Measurements from ENCODE around the gene COA7.
A peak's percentile ranks its signal among the peaks of the same experiment; 100 is the strongest.
"Not testable (repeated sequence)": the region's sequence is repeated elsewhere in the genome, so short reads cannot be mapped to it uniquely, and the experiment has no call there.

Gene COA7

DNA sequence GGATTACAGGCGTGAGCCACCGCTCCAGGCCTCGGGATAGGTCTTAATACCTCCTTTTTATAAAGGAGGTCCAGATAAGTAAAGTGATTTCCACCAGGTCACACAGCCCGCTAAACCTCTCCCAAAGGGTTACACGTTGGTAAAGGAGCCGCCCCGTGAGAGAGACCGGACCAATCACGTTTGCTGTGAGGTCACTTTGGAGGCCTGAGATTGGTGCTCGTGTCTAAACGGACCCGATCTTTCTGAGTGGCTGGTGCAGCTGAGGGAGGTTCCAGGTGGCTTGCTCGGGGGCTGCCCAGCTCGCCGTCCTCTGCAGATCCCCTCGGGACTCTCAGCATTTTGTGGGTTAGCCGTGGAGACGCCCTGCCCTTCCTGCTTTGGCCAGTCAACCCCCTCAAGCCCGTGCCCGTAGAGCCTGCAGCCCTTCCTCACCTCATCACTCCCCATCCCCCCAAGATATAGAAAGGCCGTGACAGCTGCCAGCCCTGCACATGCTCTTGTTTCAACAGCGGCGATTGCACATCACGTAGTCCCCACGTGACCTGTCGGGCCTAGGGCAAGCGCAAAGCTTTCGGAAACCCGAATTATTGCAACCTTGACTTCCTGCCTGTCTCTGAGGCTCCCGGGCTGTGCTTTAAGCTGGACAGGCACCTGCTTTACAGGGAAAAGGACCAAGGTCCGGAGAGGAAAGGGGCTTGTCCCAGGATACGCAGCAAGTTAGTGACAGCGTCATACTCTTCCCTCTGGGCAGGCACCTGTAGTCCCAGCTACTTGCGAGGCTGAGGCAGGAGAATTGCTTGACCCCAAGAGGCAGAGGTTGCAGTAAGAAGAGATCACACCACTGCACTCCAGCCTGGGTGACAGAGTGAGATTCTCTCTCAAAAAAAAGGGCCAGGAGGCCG lies 5.0 kb upstream of the COA7 start:
- peak; percentile 88 for DNase-seq

DNA sequence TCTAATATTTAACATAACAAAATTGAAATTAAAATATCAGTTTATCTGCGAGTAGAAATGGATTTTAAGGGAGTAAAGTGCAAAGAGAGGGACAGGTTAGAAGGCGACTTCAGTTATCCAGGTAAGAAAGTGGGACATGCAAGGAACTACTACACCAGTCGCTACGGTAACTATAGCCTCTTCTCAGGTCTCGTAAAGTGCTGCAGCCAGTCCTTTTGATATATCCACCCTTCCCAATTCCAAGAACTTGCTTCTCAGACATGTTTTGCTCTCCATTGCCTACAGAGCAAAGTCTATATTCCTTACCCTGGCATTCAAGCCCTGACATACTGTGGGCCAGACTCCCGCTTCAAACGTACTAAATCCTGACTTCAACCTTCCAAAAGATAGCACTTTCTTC lies 2.5 kb downstream of the COA7 start:
- DNase-seq, result no peak

DNA sequence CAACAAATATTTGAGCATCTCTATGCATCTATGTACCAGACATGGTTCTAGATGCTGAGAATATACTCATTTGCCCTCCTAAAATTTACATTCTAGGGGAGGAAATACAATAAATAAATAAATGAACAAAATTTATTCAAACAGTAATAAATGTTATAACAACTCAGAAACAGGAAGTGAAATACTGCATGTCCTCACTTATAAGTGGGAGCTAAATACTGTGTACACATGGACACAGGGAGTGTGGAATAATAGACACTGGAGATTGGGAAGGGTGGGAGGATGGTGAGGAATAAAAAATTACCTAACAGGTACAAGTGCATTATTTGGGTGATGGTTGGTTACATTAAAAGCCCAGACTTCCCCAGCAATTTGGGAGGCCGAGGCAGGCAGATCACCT lies 4.3 kb downstream of the COA7 start:
- DNase-seq, result no peak

DNA sequence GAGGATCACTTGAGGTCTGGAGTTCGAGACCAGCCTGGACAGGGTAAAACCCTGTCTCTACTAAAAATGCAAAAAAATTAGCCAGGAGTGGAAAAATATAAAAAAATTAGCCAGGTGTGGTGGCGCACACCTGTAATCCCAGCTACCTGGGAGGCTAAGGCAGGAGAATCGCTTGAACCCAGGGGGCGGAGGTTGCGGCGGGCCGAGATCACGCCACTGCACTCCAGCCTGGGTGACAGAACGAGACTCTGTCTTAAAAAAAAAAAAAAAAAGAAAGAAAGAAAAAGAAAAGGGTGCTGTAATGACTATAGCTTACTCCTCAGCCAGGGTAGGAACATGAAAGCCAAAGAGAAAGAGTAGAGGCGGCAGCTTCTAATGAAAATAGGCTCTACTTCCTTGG lies 4.8 kb downstream of the COA7 start:
- not testable (repeated sequence) for DNase-seq

- DNase-seq, result no peak
Observed at GRCh38 chr1:52692697-52693096, 5.5 kb downstream of the COA7 start.

GRCh38 chr1:52691821-52692220 lies 6.3 kb downstream of the COA7 start:
- no peak for DNase-seq

DNA sequence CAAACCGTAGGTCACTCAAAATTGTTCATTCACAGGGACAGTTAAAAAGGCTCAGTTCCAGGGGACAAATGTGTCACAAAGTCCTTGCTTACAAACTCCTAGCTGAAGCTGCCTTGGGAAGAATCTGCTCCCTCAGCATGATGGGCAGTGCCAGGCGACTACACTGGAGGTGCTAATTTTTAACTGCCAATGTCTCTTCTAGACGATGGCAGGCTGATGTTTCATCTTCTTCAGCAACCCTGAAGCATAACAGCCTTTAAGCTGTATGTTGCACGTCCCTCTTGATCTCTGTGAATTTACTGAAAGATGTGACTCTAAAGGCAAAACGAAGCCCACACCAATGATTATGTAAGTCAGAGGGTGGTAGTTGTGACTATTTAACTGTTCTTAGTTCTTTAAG lies 11.3 kb downstream of the COA7 start:
- DNase-seq, result no peak

- DNase-seq, result not testable (repeated sequence)
Observed at GRCh38 chr1:52686261-52686751, 11.8 kb downstream of the COA7 start.

DNA sequence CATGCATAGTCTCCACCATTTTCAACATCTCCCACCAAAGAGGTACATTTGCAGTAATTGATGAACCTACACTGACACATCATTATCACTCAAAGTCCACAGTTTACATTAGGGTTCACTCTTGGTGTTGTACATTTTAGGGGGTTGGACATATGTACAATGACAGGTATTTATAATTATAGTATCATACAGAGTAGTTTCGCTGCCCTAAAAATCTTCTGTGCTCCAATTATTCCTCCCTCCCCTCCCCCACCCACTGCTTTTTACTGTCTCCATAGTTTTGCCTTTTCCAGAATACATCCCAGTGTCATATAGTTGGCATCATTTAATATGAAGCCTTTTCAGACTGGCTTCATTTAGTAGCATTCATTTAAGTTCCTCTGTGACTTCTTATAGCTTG lies 13.6 kb downstream of the COA7 start:
- DNase-seq, result no peak

DNA sequence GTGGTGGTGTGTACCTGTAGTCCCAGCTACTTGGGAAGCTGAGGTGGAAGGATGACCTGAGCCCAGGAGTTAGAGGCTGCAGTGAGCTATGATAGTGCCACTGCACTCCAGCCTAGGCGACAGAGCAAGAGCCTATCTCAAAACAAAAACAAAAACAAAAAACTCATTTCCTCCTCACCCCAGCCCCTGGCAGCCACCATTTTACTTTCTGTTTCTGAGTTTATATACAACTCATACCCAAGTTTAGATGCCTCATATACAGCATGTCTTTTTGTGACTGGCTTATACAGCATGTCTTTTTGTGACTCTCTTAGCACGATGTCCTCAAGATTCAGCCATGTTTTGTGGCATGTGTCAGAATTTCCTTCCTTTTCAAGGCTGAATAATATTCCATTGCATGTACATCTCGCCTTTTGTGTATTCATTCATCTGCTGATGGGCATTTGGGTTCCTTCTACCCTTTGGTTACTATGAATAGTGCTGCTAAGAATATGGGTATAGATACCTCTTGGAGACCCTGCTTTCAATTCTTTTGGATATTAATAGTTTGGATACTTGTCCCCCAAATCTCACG lies 14.7 kb downstream of the COA7 start:
- DNase-seq, result no peak

GRCh38 chr1:52681136-52681535 lies 17.0 kb downstream of the COA7 start:
- DNase-seq, result no peak

DNA sequence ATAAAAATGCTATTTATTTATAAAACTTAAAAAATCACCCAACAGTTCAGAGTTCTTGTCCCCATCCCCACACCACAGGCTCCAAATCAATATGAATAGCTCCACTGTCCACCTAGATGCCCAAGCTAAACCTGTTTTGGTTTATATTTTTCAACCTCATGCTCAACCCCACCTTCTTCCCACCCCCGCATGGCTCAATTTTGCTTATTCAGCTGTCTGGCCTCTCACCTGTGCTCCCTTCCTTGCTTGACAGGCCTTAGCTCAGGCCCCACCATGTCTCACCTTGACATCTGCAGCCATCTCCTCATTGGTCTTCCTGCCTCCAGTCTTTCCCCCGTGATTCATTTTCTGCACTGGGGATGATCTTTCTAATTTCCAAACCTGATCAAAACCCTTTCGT lies 17.8 kb downstream of the COA7 start:
- DNase-seq, result no peak

GRCh38 chr1:52679498-52679897 lies 18.6 kb downstream of the COA7 start:
- no peak for DNase-seq

DNA sequence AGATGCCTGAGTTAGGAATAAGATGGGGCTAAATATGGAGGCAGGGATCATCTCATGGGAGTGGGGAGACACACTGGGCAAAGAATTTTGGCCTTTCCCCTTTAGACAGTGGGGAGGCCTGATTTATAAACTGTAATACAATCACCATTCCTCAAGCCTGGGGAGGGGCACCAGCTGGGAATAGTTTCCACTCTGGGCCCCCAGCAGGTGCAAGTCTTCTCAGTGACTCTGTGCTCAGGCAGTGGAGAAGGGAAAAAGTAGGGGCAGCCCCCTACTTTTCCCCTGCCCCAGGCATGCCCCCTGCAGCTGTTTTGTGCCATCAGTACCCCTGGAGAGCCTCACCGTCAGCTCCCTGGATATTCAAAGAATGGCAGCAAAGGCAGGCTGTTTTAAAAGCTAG lies 19.1 kb downstream of the COA7 start:
- no peak for DNase-seq

GRCh38 chr1:52677076-52677806 lies 20.9 kb downstream of the COA7 start:
- DNase-seq, result no peak

DNA sequence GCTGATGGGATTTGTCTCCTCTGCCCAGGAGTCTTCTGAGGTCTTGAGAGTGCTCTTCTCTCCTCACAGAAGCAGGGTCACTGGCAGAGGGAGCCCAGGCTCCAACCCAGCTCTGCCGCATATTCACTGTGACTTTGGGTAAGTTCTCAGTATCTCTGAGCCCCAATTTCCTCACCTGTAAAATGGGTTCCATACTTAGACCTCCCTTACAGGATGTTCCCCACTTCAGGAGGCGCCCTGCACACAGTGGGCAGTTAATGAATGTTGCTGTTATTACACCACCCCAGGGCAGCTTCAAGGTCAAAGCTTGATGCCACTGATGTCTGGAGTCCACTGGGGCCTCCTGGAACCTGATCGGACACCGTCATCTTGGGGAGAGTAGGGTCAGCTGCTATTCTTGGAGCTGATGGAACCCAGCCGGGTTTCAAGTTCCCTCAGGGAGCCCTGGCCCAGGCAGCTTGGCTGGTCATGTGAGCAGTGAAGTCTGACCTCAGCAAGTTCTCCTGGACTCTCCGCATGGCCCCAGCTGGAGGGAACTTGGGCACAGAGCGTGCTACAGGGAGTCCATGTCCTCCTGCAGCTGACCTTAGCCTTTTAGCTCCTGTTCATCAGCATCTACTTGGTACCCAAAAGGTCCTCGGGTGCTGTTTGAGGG lies 21.8 kb downstream of the COA7 start:
- DNase-seq, result no peak

DNA sequence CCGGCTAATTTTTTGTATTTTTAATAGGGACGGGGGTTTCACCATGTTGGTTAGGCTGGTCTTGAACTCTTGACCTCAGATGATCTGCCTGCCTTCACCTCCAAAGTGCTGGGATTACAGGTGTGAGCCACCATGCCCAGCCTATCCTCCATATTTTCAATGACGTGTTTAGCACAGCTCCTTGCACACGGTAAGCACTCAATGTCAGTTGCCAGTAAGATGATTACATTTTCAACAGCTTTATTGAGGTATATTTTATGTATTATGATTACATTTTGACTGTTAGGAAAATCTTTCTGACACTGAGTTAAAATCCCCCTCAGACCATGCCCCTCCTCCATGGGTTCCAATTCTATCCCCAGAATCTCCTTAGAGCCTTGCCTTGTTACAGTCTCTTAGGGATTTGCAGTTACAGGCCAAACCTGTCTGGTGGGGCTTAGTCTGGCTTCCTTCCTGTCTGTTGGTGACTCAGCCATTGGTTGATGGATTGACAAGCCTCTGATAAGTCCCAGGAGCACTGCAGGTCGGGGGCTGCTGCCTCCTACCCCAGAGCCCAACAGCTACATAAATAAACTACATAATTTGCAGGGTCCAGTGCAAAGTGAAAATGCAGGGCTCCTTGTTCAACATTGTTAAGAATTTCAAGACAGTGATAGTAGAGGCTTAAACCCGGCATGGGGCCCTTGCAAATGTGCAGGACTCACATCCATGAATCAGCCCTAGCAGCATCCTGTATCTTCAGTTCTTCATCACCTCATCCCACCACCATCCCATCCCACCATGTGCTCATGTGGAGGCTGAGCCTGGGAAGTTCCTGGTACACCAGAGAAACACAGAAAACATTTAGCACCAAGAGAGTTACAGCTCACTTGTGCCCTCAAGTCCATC lies 23.4 kb downstream of the COA7 start:
- DNase-seq, result no peak

- no peak for DNase-seq
Observed at GRCh38 chr1:52673513-52673912, 24.6 kb downstream of the COA7 start.

DNA sequence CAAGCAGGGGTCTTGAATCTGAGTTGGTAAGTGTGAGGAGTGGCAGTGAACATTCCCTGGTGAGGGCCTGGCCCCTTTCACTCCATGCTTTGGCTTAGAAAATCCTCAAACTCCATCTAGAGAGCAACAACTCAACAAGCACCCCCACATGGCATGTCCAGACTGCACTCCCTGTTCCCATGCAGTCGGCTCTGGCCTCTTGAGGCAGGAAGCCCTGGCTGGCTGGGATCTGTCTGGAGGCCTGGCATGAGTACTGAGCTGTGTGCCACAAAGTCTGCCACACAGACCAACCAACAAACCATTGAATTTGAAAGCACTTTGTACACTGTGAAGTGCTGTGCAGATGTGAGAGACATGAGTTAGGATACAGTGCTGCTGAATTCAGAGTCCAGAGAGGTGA lies 25.2 kb downstream of the COA7 start:
- no peak for DNase-seq

DNA sequence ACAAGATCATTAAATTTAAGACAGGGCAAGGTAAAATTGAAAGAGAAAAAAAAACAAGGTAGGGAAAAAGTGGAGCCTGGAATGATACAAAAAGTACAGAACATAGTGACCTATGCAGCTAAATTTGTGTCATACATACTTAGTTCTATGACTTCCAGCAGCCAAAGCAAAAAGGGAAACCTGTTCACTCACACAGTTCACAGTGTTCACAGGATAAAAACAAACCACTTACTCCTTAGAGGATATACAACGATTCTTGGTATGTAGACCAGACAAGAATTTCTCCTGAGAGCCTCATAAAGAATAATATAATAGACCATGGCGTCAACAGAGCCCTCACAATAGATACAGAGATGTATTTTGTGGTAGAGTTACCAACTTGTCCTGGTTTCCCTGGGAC lies 27.5 kb downstream of the COA7 start:
- no peak for DNase-seq

DNA sequence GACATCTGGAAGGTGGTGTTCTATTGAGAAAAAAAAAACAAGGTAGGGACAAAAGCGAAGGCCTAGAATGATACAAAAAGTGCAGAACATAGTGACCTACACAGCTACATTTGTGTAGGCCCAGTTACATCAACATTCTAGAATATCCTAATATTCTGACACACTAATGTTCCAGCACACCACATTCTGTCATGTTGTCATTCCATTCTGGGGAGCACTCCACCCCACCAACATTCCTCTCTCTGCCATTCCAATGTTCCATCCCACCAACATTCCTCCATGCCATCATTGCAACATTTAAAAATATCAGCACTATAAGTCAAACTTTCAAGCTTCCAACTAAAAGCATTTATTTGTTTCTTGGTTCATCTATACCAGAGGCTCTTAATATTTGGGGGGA lies 28.5 kb downstream of the COA7 start:
- DNase-seq, result no peak

DNA sequence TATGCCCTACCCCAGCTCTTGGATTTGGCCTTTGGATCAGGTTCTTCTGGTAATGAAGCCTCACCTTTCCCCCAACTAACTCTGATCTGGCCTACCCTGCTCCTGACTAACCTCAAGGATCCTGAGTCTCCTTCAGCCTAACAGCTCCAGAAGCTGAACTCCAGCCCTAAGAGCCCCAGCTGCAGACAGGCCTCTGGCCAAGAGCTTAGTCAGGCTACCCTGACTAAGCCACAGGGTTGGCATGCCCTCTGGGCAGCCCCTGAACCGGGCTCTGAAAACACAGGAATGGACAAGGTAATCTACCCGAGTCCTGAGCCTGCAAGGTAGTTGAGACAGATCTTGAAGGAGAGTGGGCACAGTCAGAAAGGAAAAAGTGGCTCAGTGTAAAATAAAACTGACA lies 29.4 kb downstream of the COA7 start:
- DNase-seq, result no peak

Measured in NCI-H524 treated with DMSO at 0.1 percent for 48 hours (cell line).